Activated CD8-positive, alpha-beta memory T cell treated with anti-CD3 and anti-CD28 coated beads for 48 hours (primary cell): ENCODE results near the gene B3GAT2.
A peak's percentile ranks its signal among the peaks of the same experiment; 100 is the strongest.

Source experiments
- DNase-seq, 3 experiments: peaks; one replicate each; pipeline ENCODE4 v3.0.0-alpha.2; 2020; ENCODE audit warnings: low read depth in 2 of 3, low spot score in 2 of 3

Gene B3GAT2

GRCh38 chr6:70900047-70900446 is 56.8 kb downstream of the B3GAT2 start:
- no peak for DNase-seq

GRCh38 chr6:70894001-70894400 is 62.9 kb downstream of the B3GAT2 start:
- DNase-seq = no peak

- DNase-seq = no peak
Measured at GRCh38 chr6:70889270-70889669, 67.6 kb downstream of the B3GAT2 start.

DNA sequence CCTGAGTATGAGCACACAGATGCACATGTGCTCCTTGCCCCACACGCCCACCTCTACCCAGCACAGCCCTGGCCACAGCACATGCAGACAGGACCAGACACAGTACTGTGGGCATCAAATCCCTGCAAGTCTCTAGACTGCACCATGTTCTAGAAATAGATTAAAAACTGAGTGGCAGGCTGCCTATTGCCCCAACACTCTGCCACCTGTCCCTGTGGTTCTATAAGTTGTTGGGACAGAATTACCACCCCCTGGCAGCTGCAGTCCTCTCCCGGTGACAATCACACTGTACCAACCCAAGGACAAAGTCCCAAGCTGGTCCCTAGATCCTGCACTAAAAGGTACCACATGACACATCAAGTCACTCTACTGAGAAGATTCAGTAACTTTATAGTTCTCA is 70.2 kb downstream of the B3GAT2 start:
- DNase-seq = no peak

GRCh38 chr6:70886071-70886470 is 70.8 kb downstream of the B3GAT2 start:
- no peak for DNase-seq

- peak in 1 of 3 experiments; percentile 30 for DNase-seq
Measured at GRCh38 chr6:70884074-70884983, 72.5 kb downstream of the B3GAT2 start.

DNA sequence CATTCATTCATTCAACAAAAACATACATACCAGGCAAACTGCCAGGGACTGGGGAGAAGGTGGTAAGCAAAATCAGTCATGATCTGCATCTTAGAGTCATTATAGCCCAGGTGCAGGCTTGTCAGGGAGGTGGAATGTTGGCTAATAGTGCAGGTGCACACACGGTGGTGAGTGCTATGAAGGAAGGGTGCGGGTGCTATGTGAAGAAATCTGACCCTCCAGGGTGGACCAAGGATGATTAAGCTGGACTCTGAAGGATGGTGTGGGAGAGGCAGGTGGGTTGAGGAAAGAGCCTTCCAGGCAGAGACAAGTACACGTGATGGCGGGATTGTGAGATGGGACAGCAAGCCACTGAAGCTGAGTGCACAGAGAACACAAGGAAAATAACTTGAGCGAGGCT is 77.4 kb downstream of the B3GAT2 start:
- no peak for DNase-seq

GRCh38 chr6:70874181-70874913 is 82.5 kb downstream of the B3GAT2 start:
- DNase-seq = no peak

- DNase-seq = no peak
Measured at GRCh38 chr6:70872469-70872868, 84.4 kb downstream of the B3GAT2 start.

DNA sequence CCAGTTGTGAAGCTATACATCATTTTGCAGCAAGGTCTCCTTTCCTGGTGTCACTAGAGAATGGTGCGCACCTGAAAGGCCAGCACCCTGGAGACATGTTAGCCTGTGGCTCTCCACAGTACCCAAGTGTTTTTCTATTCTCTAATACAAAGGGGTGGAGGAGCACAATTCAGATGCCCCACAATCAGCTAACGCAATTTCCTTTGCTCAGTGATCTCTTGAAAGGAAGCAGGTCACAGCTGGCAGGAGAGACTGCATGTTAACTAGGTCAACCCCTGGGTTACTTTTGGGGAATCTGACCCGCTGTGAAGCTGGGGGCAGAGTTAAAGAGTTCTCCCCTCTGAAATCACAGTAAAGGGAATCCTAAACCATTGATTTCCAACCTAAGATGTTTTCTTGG is 92.5 kb downstream of the B3GAT2 start:
- no peak for DNase-seq

GRCh38 chr6:70863343-70863742 is 93.5 kb downstream of the B3GAT2 start:
- DNase-seq = no peak

DNA sequence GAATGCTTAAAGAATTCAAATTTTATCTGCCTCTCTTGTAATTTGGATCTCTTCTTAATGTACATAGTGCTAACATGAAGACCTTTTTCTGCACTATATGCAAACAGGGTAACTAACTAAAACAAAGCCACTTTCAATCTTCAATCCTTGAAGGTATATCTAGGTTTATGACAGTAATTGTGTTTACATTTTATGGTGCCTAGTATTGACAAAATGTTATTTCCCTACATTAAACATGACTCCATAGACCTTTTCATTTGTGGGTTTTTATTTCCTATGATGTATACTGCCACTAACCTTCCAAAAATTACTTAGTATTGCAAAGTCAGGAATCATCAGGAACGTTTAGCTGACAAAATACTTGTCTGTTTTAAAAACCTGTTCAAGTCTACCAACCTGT is 95.9 kb downstream of the B3GAT2 start:
- DNase-seq = no peak

DNA sequence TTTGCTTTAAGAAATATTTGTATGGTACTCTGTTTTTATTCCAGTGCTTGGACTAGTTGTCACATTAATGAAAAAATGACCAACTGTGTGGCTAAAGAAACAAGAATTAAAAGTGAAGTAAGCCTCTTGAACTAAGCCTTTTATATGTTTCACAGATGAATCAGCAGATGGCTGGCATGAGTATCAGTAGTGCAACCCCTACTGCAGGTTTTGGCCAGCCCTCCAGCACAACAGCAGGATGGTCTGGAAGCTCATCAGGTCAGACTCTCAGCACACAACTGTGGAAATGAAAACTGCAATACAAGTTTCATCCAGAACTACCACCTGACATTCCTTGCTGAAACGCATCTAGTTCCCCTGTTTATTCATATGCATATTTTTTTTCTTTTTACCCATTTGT is 96.8 kb downstream of the B3GAT2 start:
- no peak for DNase-seq

- no peak for DNase-seq
Measured at GRCh38 chr6:70857387-70858077, 99.3 kb downstream of the B3GAT2 start.

- no peak for DNase-seq
Measured at GRCh38 chr6:70852667-70853246, 104.1 kb downstream of the B3GAT2 start.

- DNase-seq = no peak
Measured at GRCh38 chr6:70849348-70850069, 107.4 kb downstream of the B3GAT2 start.

DNA sequence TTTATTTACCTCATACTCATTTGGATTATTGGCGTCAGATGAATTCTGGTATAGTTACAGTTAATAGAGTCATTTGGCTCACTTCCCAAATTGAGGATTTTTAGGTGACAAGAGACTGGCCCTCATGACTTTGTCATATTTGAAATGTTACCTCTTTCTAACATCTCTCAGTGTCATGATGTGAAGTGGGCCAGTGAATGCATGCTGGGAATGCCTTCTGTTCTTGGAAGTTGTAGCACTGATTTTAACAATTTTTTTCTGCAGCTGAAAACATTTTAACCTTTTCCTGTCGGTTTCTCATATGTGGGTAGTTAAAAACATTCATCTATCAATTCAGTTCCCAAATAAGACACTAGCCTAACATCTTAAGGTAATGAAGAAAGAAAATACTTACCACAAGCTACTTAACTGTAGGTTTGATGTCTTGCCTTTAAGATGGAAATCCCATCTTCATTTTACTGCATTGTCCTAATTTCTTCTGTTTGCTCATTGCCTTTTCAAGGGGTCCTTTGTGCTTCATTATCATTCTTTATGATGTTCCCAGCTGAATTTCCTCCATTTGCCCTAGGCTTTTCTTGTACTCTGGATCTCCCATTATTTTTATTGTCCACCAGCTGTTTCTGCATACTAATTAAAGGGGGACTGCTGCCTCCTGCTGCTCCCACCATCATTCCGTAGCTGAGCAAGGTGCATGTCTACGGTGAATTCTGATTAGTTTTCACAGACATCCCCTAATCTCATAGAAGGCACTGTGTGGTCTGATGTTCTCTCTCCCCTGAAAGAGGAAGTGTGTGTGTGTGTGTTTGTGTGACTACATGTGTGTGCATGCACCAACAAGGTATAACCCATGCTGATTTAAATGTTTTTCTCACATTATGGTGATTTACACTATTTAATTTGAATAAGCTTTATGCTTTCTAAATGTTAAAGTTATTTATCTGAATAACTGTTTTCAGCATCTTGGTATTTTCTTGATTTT is 109.5 kb downstream of the B3GAT2 start:
- no peak for DNase-seq

GRCh38 chr6:70846207-70846835 is 110.5 kb downstream of the B3GAT2 start:
- DNase-seq = no peak

DNA sequence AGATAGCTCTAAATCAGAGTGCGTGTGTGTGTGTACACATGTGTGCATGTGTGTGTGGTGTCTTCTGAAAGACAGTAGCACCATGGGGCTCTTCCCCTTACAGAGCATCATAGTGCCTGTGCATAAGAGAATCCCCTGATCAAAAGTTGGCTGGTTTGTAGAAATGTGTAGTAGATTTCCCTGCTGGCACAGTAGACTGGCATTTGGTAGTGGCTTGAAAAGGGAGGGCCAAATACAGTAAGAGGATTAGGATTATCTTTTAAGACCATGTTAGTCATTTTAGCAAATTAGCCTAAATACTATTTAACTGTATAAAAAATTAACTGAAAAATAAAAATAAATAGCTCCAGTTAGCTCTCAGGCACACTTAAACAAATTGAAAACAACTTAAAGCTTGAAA is 112.6 kb downstream of the B3GAT2 start:
- DNase-seq = no peak
